ENCODE measurements around the gene HOXC11.

The HOXC11 gene

DNA sequence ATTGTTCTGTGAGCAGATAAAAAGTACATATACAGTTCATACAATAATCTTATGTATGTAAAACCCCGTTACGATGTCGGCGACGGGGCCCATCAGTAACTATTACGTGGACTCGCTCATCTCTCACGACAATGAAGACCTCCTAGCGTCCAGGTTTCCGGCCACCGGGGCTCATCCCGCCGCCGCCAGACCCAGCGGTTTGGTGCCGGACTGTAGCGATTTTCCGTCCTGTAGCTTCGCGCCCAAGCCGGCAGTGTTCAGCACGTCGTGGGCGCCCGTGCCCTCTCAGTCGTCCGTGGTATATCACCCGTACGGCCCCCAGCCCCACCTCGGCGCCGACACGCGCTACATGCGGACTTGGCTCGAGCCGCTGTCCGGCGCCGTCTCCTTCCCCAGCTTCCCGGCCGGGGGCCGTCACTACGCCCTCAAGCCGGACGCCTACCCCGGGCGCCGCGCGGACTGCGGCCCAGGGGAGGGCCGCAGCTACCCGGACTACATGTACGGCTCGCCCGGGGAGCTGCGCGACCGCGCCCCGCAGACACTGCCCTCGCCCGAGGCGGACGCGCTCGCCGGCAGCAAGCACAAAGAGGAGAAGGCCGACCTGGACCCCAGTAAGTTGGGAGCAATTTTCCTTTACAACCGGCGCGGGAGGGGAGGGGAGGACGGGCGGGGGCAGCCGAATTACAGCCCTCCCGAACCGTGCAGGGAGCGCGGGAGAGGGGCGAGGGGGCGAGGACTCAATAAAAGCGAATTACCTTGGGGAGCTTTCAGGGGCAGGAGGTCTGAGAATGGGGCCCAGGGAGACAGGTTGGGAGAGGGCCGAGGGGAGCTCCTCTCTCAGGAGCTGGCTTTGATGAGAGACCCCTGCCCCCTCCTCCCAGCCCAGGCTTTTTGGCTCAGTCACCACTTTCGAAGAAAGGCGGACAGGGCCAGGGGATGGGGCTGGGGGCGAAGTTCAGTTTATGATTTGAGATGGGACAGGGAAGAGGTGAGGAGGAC, 27.5 kb downstream of the HOXC11 start, which contains the start of gene HOXC9:
TSS of gene HOXC9 (plus strand) at position 46 of the 999 bp plus-strand sequence. CDS start at position 74, 28 bp downstream.
- peak; percentile 71 for DNase-seq

- no peak for DNase-seq
Observed at GRCh38 chr12:54001283-54002187, 28.6 kb downstream of the HOXC11 start.

DNA sequence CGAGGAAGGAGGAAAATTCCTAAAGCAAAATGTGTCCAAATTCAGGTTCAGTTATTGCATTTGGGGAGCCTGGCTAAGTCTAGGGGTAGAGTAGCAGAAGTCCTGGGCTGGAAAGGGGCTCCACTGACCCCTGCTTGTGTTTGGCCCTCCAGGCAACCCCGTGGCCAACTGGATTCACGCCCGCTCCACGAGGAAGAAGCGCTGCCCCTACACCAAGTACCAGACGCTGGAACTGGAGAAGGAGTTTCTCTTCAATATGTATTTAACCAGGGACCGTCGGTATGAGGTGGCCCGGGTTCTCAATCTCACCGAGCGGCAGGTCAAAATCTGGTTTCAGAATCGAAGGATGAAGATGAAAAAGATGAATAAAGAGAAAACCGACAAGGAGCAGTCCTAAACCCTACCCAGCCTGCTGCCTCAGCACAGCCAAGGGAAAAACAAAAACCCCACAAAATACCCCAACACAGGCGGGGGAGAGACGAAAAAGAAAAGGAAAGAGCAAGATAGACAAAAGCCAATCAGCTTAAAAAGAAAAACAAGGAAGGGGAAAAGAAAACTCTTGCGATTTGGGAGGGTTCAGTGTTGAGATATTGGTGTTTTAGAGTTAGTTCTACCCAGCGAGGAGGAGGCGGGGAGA, 29.5 kb downstream of the HOXC11 start:
- no peak for DNase-seq

DNA sequence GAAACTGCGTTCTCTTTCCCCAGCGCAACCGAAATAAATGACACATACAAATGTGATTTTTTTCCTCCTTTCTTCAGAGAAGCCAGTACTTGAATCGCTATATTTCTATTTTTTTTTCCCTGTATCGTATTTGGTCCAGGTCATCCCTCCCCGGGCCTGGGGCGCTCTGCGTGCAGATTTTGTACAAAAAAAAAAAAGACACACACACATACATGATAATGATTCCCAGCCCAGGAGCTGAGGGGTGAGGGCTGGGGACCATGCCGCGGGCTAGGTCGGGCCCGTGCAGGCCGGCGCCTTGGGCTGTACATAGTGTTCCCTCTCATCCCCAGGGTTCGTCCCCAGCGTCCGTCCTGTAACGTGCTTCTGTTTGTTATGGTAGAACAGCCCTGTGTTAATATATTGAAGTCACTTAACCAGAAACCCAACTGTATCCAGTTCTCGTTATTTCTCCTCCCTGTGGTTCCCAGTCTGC, 30.0 kb downstream of the HOXC11 start:
- no peak for DNase-seq

- no peak for DNase-seq
Observed at GRCh38 chr12:54003625-54004024, 30.7 kb downstream of the HOXC11 start.

DNA sequence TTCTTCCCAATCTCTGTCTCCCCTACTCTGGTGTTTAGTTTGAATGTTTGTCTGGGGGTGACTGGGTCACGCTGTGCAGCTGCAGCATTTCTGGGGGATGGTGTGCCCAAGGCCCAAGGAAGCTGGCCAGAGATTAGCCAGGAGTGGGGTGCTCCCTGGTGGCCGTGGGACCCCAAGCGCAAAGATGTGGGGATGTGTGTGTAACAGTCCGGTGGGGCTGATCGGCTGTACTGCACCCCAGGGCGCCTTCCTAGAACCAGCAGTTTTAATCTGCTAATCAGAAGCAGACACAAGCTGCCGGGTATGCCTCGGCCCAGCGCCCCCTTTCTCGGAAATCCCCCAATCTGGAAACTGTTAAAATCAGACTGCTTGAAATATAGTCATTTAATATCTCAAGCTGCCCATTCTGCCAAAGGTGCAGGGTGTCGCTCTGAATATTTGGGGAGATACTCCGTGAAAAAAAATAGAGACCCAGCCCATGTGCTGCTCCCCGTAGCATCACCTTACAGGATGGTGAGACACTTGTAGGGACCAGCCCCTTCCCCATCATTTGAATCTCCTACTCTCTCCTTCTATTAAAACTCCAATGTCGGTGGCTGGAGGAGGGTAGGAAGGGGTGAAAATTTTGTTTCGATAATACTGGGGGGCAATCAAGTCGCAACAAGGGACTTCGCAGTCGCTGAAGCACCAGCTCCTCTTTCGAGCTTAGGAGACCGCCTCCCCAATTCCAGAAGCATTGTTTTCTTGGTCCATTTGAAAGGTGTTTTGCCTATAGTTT, 31.3 kb downstream of the HOXC11 start:
- no peak for DNase-seq

GRCh38 chr12:54004841-54005530, 32.1 kb downstream of the HOXC11 start:
- DNase-seq, result no peak

DNA sequence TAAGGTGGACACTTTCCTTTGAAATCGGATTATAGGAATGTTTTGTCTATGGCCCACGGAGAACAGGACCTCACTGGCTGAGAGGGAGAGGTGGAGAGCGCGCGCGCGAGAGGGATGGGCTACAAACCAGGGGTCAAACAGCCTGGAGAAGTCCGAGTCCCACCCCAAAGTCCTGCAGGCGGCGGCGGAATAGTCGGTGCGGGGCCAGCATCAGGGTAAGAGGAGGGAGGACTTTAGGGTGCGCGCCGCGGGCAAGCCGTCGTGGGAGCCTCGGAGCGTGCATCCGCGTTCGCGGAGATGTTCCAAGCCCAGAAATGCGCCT, 32.6 kb downstream of the HOXC11 start:
- DNase-seq, result no peak

- DNase-seq, result peak; percentile 94
Observed at GRCh38 chr12:54005853-54006558, 33.1 kb downstream of the HOXC11 start.

DNA sequence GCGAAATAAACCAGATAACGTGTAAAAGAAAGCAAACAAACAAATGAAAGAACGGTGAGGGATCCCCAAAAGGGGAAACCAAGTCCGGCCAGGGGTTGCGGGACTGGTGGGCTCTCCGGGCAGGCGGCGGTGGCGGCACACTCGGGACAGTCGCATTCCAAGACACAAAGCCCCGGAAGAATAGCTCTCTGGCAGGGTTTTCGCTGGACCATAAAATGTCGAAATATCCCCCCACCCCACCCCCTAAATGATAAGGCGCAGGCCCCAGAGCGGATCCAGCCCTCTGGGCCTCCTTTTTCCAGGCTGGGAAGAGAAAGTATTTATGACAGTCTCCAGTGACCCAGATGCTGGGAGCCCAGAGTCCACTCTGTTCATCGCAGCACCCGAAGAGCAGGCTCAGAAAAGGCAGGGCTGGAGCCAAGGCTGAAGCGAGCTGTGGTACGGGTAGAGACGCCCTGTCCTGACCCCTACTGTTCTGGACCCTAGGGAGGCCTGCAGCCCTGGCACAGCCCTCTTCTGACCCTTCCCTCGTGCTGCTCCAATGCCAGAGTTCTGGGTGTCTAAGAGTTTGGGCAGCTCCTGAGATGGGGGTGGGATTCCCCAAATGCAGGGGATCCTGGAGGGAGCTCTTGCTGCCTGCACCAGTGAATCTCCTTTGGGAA, 33.8 kb downstream of the HOXC11 start:
- no peak for DNase-seq

GRCh38 chr12:54007538-54008259, 34.8 kb downstream of the HOXC11 start:
- no peak for DNase-seq

DNA sequence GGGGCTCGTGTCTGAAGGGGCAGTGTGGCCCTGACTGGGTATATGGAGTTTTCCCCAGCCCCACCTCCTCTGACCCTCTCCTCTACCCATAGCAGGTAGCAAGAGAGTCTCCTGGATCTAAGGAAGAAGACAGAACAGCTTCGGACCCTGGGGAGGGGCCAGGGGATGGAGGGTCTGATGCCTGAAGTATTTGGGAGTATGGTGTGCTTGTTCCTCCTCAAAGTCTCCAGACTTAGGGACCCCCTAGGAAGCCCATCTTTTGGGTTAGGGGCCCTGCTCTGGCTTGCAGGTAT, 35.3 kb downstream of the HOXC11 start:
- DNase-seq, result no peak

GRCh38 chr12:54009171-54010052, 36.5 kb downstream of the HOXC11 start:
- no peak for DNase-seq

DNA sequence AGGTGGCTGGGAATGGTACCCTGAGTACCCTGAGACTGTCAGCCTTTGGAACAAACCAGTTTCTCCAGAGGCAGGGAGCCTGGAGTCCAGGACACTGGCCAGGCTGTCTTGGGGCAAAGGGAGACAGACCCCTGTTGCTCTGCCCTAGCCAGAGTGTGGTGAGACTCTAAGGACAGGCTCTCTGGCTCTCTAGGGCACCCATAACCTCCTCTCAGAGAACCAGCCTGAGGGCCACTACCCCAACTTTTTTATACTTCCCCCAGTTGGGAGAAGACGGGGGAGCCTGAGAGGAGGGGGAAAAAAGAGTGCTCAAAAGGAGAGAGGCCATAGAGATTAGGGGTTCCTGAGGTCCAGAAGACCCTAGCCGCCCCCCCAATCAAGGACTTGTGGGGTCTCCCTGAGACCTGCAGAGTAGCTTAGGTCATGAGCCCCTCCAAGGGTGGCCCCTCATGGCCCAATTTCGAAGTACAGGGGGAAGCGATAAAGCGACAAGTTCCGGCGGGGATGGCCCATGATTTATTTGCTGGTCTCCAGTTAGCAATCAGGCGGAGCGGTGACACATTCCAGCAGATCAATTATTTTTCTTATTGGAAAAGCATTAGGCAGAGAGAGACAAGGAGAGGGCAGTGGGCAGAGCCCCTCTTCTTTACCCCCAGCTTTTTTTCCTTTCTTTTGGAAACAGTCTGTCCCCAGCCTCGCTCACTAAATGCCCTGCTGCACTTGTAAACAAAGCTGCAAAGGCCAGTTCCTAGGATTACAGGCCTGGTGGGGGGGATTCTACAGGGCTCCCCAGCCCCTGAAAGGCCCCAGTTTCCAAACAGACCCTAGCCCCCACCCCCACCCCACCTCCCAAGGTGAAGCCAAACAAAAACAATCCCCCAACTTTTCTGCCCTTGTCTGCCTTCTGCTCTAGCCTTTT, 37.4 kb downstream of the HOXC11 start:
- DNase-seq, result no peak

- DNase-seq, result no peak
Observed at GRCh38 chr12:54010972-54011664, 38.2 kb downstream of the HOXC11 start.

DNA sequence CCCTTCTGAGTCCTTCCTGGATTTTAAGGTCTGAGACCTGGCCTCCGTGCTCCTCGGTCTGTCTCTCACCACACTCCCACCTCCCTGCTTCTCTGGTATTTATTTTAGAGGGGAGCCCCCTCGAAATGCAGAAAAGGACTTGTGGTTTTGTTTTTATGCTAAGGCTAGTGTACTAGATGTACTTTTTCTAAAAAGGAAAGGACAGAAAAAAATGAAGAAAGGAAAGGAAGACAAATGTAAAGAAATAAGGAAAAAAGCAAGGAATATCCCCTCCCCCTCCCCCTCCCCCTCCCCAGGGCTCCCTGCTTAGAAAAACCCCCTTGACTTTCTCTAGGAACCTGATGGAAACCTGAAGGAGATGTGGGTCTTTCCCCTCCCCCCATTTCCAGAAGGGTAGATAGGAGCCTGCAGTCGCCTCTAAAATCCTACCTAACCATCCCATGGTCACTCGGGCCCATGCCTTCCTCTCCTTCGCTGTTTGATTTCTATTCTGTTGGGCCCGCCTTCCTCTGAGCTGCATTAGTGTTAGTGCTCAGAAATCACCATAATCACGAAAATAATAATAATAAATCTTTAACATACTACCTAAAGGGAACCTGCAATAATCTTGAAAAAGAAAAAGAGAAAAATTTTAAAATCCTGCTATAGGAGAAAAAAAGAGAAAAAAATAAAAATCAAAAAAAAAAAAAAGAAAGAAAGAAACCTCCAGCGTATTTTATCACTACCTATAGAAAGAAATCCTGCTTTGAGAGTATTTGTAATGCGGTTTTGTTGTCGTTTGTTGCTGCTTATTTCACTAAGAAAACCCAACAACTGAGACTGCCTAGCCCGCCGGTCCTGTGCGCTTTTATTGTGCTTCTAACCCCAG, 39.0 kb downstream of the HOXC11 start:
- DNase-seq, result no peak
